ENCODE data around the gene NIT1.

GRCh38 chr1:161159913-161160243 lies 42.0 kb downstream of the NIT1 start:
- no peak for TF ChIP-seq POLR2A (IDR thresholded peaks at IDR 0.05)
- TF ChIP-seq CTCF (IDR thresholded peaks at IDR 0.05), result no peak
- TF ChIP-seq POLR2AphosphoS5 (IDR thresholded peaks at IDR 0.05), result no peak

Measured in breast epithelium (tissue), 3 donors.